ENCODE measurements around the gene PIH1D1. TPM values are rescaled to one million over a fixed set of nuclear protein-coding genes. Genes with fewer than 3 reads are reported as not detected.
A peak's percentile ranks its signal among the peaks of the same experiment; 100 is the strongest.

The PIH1D1 gene
- total RNA-seq = 47.4 TPM

GRCh38 chr19:49451430-49452181, at the start of gene PIH1D1:
Gene PIH1D1, minus strand, starts transcription at chr19:49451814. Its CDS starts 240 bp downstream, at chr19:49451574.
- DNase-seq (ENCODE audit: low spot score) = peak; percentile 98

- DNase-seq (ENCODE audit: low spot score) = no peak
Observed at GRCh38 chr19:49499030-49499670, 47.5 kb upstream of the PIH1D1 start.

GRCh38 chr19:49498475-49498874, 46.9 kb upstream of the PIH1D1 start:
- DNase-seq (ENCODE audit: low spot score) = no peak

GRCh38 chr19:49497789-49498103, 46.1 kb upstream of the PIH1D1 start:
- no peak for DNase-seq (ENCODE audit: low spot score)

- peak; percentile 76 for DNase-seq (ENCODE audit: low spot score)
Observed at GRCh38 chr19:49497047-49497788, 45.6 kb upstream of the PIH1D1 start.

GRCh38 chr19:49496574-49497008, 45.0 kb upstream of the PIH1D1 start:
- no peak for DNase-seq (ENCODE audit: low spot score)

DNA sequence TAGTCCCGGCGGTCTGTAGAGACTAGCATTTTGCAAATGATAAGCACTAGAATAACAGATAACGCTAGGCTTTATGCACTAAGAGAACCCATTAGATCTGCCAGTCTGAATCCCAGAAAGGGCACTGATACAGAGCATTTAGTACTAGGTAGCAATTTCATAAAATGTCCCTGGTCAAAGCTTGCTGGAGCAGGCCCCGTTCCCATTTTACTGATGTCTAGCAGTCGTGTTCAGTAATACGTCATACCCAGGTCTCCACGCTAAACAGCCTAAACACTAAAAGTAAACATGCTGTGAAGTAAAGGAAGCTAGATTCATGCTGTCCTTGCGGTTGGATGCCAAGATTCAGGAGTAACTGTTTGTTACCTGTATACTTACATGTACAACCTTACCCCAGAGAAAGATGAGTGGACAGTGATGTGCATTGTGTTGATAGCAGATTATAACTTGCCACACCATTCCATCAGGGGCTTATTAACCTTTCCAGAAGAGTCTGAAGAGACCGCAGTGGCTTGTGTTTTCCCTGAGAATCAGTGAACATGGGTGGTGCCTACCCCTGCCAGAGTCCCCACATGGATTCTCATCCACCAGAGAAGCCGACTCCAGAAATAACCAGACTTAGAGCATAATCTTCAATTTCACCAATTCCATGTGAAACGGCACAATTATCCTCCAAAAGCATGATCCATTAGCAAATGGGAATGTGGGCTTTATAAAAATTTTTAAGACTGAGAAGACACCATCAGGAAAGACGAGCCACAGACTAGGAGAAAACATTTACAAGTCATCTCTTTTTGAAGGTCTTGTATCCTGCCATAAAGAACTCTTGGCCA, 41.2 kb upstream of the PIH1D1 start:
- DNase-seq (ENCODE audit: low spot score) = no peak

GRCh38 chr19:49491804-49492572, 40.4 kb upstream of the PIH1D1 start:
- no peak for DNase-seq (ENCODE audit: low spot score)

GRCh38 chr19:49491030-49491803, 39.6 kb upstream of the PIH1D1 start:
- no peak for DNase-seq (ENCODE audit: low spot score)

DNA sequence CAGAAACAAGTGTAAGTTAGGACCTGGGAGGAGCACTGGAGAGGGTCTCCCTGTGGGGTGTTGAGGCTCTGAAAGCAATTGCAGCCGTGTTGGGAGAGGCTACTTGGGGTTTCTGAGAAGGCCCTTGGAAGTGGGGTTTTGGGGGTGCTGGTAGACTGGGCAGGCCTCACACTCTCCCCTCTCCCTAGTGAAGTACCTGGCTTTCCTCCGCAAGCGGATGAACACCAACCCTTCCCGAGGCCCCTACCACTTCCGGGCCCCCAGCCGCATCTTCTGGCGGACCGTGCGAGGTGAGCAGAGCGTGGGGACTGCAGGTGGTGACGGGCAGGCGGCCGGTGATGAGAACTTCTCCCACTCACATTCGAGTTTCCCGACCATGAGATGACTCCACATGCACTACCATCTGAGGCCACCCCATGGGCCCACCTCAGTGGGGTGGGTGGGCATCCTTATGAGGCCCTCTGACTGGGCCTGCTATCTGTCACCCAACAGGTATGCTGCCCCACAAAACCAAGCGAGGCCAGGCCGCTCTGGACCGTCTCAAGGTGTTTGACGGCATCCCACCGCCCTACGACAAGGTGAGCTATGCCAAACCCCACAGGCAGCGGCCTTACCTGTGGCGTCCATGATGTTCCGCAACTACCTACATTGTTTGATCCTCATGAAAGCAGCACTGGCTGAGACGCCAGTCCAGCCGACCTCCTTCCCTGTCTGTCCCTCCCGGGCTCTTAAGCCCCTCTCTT, 38.8 kb upstream of the PIH1D1 start:
- no peak for DNase-seq (ENCODE audit: low spot score)

DNA sequence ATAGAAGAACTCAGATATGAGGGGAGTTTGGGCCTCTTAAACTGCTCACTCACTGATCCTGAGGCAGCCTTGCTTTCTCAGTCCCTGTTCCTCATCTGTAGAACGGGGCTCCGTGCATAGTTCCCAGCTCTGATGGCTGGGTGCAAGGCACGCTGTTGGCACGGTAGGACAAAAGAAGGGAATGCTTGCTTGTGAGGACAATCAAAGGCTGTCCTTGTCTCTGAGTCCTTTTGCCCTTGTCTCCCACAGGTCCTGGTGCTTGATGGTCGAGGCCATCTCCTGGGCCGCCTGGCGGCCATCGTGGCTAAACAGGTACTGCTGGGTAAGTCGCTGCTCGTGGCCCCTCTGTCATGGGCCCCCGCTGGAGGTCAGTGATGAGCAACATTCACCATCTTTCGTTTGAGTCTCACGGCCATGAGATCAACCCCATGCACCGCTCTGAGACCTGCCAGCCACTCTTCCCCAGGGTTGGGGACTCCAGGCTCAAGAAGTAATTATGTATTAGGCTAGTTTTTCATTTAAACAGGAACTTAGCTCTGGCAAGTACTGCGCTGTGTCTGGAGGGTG, 38.1 kb upstream of the PIH1D1 start:
- no peak for DNase-seq (ENCODE audit: low spot score)

DNA sequence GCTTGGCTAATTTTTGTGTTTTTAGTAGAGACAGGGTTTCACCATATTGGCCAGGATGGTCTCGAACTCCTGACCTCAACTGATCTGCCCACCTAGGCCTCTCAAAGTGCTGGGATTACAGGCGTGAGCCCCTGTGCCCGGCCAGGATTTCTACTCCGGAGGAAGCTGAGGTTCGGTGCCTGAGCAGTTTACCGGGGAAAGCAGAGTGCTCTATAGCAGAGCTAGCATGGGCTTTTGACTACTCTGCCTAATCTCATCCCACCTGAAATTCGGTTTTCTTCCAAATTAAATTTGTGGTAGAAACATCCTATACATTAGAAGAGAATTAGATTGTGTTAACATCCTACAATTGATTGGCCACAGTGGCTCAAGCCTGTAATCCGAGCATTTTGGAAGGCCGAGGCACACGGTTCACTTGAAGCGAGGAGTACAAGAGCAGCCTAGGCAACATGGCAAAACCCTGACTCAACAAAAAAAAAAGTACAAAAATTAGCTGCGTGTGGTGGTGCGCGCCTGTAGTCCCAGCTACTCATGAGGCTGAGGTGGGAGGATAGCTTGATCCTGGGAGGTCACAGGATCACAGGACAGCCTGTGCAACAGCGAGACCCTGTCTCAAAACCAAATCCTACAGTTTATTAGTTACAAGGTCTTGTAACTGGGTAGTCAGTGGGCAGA, 37.4 kb upstream of the PIH1D1 start:
- no peak for DNase-seq (ENCODE audit: low spot score)

GRCh38 chr19:49488046-49488862, 36.6 kb upstream of the PIH1D1 start:
- no peak for DNase-seq (ENCODE audit: low spot score)

- peak; percentile 100 for DNase-seq (ENCODE audit: low spot score)
Observed at GRCh38 chr19:49487277-49488045, 35.8 kb upstream of the PIH1D1 start, which contains the start of gene RPL13A. Gene RPL13A, plus strand, starts transcription at chr19:49487608. Its CDS starts 22 bp downstream, at chr19:49487630.

DNA sequence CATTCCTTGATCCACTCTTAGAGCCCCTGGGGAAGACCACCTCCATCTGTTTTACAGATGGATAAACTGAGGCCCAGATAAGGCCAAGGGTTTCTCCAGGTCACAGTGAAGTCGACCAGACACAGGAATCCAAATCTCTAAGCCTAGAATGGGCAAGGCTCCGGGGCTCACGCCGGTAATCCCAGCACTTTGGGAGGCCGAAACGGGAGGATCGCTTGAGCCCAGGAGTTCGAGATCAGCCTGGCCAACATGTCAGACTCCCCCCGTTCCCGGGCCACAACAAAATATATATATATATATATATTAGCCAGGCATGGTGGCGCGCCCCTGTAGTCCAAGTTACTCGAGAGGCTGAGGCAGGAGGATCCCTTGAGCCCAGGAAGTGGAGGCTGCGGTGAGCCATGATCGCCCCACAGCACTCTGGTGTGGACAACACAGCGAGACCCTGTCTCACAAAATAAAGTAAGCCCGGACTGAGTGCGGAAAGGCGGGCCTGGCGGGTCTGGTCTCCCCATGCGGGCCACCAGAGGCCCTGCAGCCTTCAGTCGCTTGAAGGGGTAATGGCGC, 35.2 kb upstream of the PIH1D1 start:
- DNase-seq (ENCODE audit: low spot score) = no peak

GRCh38 chr19:49486232-49486631, 34.6 kb upstream of the PIH1D1 start:
- no peak for DNase-seq (ENCODE audit: low spot score)
